NCI-H510A (cell line): Measurements from ENCODE around the gene WDR7.

ENCODE experiments used
- DNase-seq: peaks from one replicate; lab custom pipeline; 2025; lab: John Stamatoyannopoulos, UW

The WDR7 gene

GRCh38 chr18:56992777-56993176 lies 341.6 kb downstream of the WDR7 start:
- no peak for DNase-seq

DNA sequence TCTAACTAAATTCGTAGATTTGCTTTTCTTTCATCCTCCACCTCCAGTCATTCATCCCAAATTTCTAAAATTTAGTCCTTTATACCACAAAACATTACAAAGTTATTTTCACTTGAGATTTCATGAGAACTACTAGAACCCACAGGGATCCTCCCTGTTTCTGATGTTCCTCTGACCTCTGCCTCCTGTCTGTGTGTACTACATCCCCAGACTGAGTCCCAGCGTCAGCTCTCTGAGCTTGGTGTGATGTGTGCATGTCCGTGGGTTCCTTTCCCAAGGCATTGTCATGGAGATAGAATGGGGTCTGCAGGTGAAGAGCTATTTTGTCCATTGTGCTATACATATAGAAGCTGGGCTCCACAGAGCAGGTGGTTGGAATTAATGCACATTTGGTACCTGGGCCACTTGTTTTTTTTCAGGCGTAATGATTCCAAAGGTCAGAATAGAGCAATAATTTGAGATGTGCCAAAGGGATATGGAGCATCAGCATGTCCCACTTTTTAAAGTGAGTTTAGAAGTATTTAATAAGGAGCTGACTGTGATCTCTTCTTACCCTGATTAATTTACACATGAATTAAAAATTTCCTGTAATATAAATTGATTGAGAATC lies 344.5 kb downstream of the WDR7 start:
- no peak for DNase-seq

- DNase-seq = no peak
Observed at GRCh38 chr18:56997200-56997599, 346.0 kb downstream of the WDR7 start.

GRCh38 chr18:56999823-57000222 lies 348.7 kb downstream of the WDR7 start:
- no peak for DNase-seq

GRCh38 chr18:57002627-57003026 lies 351.5 kb downstream of the WDR7 start:
- no peak for DNase-seq

GRCh38 chr18:57003342-57003741 lies 352.2 kb downstream of the WDR7 start:
- DNase-seq = no peak

DNA sequence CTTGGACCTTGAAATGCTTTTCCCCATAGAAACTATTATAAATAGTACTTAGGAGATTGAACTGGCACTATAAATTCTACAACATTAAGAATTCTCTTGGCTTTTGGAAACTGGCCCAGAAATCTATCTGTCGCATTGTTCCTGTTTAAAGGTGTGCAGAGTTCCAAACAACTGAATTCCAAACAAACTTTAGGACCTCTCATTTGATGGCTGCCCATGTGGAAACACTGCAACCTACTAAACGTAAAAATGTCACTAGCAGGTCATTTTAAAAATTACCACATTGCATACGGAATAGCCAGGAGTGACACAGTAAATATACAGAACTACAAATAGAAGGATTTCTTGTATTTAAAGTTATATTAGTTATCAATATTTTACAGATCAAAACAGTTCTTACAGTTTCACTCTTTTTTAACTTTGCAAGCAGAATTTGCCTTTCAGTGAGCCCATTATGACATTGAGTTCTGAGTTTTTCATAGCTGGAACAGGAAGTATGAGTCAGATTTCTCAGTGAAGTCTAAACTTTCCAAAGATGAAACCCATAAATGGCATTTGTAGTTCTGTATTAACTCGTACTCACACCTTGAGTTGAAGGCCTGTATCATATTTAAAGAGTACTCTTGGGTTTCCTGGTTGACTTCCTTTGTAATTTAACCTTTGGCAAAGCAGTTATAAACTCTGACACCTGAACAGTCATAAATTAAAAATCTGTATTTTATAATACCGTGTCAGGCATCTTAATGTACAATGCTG lies 353.4 kb downstream of the WDR7 start:
- DNase-seq = no peak

DNA sequence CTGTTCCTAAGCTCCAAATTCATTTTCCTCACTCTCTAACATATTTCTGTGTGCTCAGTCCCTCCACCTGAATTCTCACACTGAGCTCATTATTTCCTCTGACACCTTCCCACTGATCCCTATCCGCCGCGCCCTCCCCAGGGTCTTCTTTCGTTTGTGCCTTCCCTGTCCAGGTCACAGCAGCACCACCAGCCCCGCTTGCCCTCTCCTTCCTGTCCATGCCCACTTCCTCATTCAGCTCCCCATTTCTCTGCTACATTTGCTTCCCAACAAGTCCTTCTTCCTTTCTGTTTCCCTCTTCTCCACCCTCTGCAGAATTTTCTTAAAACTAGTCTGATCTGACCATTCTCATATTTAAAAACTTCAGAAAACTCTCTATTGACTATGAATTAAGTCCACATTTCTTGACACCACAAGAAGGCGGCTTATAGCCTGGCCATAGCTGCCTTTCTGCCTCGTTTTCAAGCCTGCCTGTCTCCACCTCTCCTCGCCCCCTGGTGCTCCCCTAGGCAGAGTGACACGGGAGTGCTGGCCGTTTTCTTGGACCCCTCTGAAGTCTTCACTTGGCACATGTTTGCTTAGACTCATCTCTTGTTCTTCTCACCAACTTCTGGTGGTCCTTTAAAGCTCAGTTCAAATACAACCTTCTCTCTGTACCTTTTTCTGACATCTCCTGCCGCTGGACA lies 357.0 kb downstream of the WDR7 start:
- DNase-seq = no peak

DNA sequence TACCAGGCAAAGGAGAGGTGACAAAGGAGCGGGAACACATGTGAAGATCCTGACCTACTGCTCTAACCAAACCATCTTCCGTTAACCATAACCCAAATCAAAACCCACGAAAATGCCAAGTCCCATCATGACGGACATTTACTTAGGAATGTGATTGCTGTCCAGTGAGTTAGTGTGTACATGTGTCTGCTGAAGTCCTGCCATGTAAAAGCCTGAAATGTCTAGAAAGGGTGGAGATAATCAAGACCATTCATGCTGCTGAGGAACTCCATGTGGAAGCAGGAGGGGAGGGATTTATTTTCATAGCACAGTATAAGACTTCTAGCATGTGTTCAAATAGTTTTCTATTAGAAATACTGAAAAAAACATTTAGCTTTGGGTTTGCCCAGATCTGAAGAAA lies 358.7 kb downstream of the WDR7 start:
- DNase-seq = no peak

- no peak for DNase-seq
Observed at GRCh38 chr18:57014772-57015413, 363.7 kb downstream of the WDR7 start.

DNA sequence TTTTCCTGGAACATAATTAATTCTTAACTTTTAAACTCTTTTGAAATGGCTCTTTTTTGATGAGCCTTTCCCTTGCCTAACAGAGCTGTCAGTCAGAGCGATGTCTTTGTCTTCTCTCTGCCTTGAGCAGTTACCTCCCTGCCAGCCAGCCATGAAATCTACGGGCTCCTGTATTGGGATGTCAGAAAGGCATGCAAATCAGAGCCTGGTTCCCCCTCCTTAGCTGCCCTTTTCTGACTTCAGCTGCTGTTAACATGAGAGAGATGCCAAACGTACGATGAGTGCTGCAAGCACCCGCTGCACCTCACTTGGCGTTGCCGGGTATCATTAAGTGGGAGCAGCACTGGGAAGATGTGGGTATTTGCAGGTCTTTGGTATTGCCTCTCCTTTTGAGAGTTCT lies 364.3 kb downstream of the WDR7 start:
- DNase-seq = no peak

DNA sequence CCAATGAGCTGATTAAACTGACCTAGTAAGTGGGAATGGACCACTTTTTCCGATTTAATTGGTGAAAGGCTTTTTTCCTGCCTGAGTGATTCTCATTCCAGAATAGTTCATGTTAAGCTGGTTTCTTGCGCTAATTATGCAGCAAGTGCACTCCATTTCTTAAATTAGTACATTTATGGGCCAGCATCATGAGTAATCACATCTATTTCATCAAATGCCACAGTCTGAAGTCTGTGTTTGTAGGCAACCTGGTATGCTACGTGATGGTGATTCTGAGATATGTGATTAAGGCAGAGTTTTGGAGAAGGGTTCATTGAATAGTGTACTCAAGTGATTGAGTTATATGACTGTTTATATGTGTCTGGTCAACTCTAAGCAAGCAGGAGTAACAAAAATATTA lies 367.7 kb downstream of the WDR7 start:
- DNase-seq = no peak

GRCh38 chr18:57022716-57023115 lies 371.6 kb downstream of the WDR7 start:
- no peak for DNase-seq

GRCh38 chr18:57023275-57023882 lies 372.2 kb downstream of the WDR7 start:
- no peak for DNase-seq

- DNase-seq = no peak
Observed at GRCh38 chr18:57025540-57025939, 374.4 kb downstream of the WDR7 start.

- no peak for DNase-seq
Observed at GRCh38 chr18:57026316-57026715, 375.2 kb downstream of the WDR7 start.

DNA sequence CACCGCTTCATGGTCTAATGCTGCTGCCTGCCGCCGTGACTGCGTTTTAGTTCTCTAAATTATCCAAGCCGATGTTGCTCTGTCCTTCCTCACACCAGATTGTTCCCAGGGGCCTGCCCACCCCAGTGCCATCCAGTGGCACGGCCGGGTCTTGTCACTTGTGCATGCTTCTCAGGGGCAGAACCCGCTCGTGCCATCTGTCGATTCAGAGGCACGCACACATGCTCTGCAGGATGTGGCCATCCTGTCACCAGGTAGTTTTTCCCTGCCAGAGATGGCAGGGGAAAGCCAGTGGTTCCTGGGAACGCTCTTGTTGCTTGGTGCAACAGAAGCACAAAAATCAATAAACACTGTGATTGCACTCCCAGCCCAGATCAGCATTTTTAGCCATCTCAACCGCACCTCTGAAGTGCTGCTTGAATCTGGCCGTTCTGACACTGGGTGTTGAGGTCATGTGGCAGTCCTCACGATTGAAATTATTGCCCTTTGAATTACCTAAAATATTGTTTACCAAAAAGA lies 376.1 kb downstream of the WDR7 start:
- no peak for DNase-seq

DNA sequence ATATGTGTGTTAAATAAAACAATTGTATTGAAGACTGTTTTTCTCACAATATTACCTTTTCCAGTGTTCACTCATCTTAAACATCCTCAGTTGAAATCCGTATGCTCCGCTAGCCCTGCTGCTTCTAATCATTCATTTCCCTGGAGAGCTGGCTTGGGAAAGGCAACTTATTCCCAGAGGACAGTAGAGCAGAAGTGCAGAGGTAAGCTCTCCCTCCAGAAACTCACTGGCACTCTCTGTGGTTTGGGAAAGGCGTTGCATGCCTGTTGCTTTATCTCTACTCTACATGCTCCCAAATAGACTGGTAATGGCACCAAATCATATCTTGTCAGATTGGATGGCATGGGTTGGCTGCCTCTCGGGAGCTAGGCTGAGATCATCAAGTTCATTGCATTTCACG lies 378.6 kb downstream of the WDR7 start:
- DNase-seq = no peak

- no peak for DNase-seq
Observed at GRCh38 chr18:57030417-57030816, 379.3 kb downstream of the WDR7 start.

- no peak for DNase-seq
Observed at GRCh38 chr18:57035590-57035989, 384.4 kb downstream of the WDR7 start.

DNA sequence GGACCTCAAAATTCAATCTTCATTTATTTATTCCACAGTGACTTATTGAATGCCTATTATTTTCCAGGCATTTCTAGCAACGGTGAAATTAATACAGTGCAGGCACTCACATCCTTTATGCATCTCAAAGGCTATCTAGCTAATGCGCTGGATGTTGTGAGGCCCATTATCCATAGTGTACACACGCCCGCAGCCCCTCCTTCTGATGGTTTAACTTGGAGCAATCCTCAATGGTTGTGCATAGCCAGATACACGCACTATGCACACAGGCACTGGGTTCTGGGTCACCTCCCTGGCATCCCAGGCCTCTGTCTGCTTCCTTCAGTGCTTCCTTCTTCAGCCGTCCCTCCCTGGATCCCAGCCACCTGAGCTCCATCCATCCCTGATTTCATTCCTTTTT lies 387.2 kb downstream of the WDR7 start:
- no peak for DNase-seq

DNA sequence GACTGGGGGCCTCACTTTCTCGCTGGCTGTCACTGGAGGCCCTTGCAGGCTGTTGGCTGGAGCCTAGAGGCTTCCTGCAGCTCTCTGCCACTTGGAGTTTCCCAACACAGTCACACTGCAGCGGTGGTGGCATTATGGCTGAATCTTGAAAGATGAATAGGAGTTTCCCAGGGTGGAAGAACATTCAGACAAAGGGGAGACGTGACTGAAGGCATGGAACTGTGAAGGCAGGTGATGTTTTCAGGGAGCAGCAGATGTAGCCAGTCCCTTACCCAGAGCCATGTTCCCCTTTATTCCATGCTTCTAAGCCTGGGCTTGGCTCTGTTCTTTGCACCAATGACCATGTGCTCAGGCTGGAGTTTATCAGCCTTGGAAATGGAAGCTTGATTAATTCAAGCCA lies 389.0 kb downstream of the WDR7 start:
- no peak for DNase-seq
